Measurements from ENCODE around the gene CDK14.

The CDK14 gene

DNA sequence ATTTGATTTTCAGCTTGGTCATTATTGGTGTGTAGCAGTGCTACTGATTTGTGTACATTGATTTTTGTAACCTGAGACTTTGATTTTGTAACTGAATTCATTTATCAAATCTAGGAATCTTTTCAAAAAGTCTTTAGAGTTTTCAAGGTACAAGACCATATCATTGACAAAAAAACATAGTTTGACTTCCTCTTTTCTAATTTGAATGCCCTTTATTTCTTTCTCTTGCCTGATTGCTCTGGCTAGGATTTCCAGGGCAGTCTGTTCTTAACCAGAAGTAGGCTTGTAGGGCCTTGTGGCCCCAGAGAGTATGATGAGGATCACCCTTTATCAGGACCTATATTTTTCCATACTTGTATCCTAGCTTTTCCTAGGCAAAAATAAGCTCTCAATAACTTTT is 433.6 kb downstream of the CDK14 start:
- H3K4me1 ChIP-seq: peaks cover 0 to 18% (median 9%) of the 10 kb centered on the region in 4 donors
- no peaks in the 10 kb centered on the region for H3K27me3 ChIP-seq
- H3K9me3 ChIP-seq: peaks cover 0 to 3% (median 0%) of the 10 kb centered on the region in 3 donors
- intact Hi-C loops (cut with DNase I; ENCODE audit: low total_unique reads): loop anchor here (10.0 kb wide), 1 partner anchor 575 kb away; no protein-coding TSS in a partner anchor
- no peaks in the 10 kb centered on the region for H3K36me3 ChIP-seq
- no peak overlapping the region for H3K27ac ChIP-seq
- no peak overlapping the region for H3K4me3 ChIP-seq
- TF ChIP-seq, protein P1, sequence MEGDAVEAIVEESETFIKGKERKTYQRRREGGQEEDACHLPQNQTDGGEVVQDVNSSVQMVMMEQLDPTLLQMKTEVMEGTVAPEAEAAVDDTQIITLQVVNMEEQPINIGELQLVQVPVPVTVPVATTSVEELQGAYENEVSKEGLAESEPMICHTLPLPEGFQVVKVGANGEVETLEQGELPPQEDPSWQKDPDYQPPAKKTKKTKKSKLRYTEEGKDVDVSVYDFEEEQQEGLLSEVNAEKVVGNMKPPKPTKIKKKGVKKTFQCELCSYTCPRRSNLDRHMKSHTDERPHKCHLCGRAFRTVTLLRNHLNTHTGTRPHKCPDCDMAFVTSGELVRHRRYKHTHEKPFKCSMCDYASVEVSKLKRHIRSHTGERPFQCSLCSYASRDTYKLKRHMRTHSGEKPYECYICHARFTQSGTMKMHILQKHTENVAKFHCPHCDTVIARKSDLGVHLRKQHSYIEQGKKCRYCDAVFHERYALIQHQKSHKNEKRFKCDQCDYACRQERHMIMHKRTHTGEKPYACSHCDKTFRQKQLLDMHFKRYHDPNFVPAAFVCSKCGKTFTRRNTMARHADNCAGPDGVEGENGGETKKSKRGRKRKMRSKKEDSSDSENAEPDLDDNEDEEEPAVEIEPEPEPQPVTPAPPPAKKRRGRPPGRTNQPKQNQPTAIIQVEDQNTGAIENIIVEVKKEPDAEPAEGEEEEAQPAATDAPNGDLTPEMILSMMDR (IDR thresholded peaks at IDR 0.05): no peak
- DNase-seq: no peak

DNA sequence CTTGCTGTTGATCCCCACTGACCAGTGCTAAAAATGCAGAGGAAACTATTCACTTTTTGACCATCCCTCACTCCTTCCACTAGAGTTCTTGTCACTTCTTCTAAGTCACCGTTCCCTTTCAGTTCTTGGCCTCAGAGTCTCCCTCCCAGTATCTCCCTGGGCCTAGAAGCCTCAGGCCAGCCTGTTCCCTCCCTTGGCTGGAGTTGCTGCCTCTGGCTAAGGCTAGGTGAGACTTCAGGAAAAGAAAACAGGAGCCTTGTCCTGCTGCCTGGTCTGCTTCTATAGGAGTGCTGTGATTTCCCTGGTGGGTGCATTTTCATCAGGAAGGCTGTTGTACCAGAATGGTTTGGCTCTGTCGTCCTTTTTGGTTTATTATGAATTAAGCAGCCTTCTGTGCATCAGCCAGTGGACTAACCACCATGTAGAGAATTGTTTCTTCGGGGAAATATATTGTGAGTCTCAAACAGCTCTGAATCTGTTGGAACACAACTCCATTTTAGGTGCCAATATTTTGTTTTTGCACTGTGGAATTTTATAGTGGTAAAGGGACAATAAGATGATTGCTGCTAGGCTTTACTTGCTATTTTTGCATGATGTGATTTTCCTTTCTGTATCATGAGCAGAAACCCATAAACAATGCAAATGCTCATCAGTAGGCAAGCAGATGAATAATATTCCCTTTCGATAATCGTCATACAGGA is 434.7 kb downstream of the CDK14 start:
- TF ChIP-seq, protein P1 (IDR thresholded peaks at IDR 0.05): no peak
- Histone ChIP-seq H3K27ac (peak overlapping the region in 1 of 2 donors; percentile 15), H3K36me3 (no peaks in the 10 kb centered on the region), H3K27me3 (no peaks in the 10 kb centered on the region), H3K4me1 (peaks cover 0 to 18% (median 9%) of the 10 kb centered on the region in 4 donors), H3K4me3 (no peak overlapping the region), H3K9me3 (peaks cover 0 to 3% (median 0%) of the 10 kb centered on the region in 3 donors)
- no peak for DNase-seq
- intact Hi-C loops (cut with DNase I; ENCODE audit: low total_unique reads): loop anchor here (10.0 kb wide), 1 partner anchor 576 kb away; no protein-coding TSS in a partner anchor

DNA sequence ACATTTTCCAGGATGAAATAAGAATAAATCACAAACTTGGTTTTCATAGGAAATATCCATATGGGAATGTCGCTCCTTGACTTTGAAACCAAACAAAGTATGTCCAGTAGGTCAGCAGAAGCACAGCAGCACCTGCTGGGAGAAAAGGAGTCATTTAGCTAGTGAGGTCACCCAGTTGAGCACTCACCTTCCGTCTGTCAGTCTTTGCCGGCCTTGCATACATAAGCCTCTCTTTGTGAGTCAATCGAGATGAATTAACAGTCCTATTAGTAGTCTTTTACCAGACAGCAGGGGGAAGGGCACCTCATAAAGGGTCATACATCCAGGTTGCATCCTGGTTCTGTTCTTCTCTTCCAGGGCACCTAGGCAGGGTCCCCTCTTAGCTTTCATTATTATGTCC is 435.6 kb downstream of the CDK14 start:
- DNase-seq: no peak
- Histone ChIP-seq H3K27me3 (no peaks in the 10 kb centered on the region), H3K27ac (no peak overlapping the region), H3K4me3 (no peak overlapping the region), H3K9me3 (peaks cover 0 to 3% (median 0%) of the 10 kb centered on the region in 3 donors), H3K36me3 (no peaks in the 10 kb centered on the region), H3K4me1 (peaks cover 0 to 18% (median 9%) of the 10 kb centered on the region in 4 donors)
- TF ChIP-seq, protein P1 (IDR thresholded peaks at IDR 0.05): no peak
- intact Hi-C loops (cut with DNase I; ENCODE audit: low total_unique reads): loop anchor here (10.0 kb wide), 1 partner anchor 577 kb away; no protein-coding TSS in a partner anchor

GRCh38 chr7:91033574-91033973 is 437.5 kb downstream of the CDK14 start:
- Histone ChIP-seq H3K27me3 (no peaks in the 10 kb centered on the region), H3K9me3 (peaks cover 0 to 3% (median 0%) of the 10 kb centered on the region in 3 donors), H3K27ac (no peak overlapping the region), H3K36me3 (no peaks in the 10 kb centered on the region), H3K4me1 (peaks cover 0 to 18% (median 9%) of the 10 kb centered on the region in 4 donors), H3K4me3 (no peak overlapping the region)
- no peak for DNase-seq
- TF ChIP-seq, protein P1 (IDR thresholded peaks at IDR 0.05): no peak
- intact Hi-C loops (cut with DNase I; ENCODE audit: low total_unique reads): loop anchor here (10.0 kb wide), 1 partner anchor 579 kb away; no protein-coding TSS in a partner anchor

DNA sequence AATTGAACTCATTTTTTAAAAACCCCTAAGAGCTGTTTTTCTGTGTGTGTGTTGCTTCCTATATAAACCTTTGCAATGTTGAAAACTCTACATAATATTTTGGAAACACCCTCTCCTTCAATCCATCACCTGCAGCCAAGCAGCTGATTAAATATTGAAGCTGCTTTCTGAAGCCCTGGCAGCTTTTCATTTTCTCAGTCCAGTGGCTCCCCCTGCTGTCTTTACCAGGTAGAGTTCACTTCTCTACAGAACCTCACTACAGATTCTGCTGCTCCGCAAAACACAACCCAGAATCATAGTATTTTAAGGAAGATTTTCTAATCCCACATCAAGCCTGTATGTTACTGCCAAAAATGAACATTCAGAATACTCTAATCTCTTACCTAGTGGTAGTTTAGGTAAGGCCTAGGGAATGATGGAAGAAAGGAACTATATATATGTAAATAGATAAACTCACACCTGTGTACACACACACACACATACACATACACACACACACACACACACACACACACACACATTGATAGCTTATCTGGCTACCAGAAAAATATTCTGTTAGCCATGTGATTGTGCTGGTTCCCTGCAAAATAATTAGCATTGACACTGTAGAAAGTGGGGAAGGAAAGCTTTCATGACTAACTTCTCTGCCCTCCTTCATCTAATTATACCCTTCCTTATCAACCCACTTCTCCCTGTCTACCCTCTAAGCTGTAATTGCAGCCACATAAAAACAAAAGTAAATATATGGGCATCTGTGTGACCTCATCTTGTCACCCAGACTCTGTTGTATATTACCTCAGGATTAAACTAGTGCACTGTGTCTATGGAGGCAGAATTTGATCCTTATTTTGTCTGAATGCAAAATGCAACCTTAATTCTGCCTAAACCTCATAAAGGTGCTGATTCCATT is 438.6 kb downstream of the CDK14 start:
- no peaks in the 10 kb centered on the region for H3K27me3 ChIP-seq
- TF ChIP-seq, protein P1 (IDR thresholded peaks at IDR 0.05): peak; percentile 64 to 73
- intact Hi-C loops (cut with DNase I; ENCODE audit: low total_unique reads): loop anchor here (5.0 to 10.0 kb wide), 2 partner anchors 482 to 580 kb away; no protein-coding TSS in a partner anchor
- peaks cover 0 to 3% (median 0%) of the 10 kb centered on the region in 3 donors for H3K9me3 ChIP-seq
- DNase-seq: peak; percentile 60 to 65
- no peaks in the 10 kb centered on the region for H3K36me3 ChIP-seq
- H3K27ac ChIP-seq: peak overlapping the region in 1 of 2 donors; percentile 6
- no peak overlapping the region for H3K4me3 ChIP-seq
- H3K4me1 ChIP-seq: peaks cover 0 to 18% (median 9%) of the 10 kb centered on the region in 4 donors

Data from tibial artery (tissue), 4 donors.